HG03045 (cell line): ENCODE measurements around the gene NCDN.

Source experiments
- ATAC-seq: cut with Tn5 transposase; IDR thresholded peaks from one replicate; pipeline ENCODE4 v1.9.1; 2021; ENCODE audit warnings: mild to moderate bottlenecking, moderate library complexity; ENCODE audit not compliant: unreplicated experiment

Gene NCDN

GRCh38 chr1:35554266-35555211, 3.1 kb upstream of the NCDN start:
- no peak for ATAC-seq

GRCh38 chr1:35555212-35555584, 2.4 kb upstream of the NCDN start:
- no peak for ATAC-seq

GRCh38 chr1:35555601-35556477, 1.8 kb upstream of the NCDN start:
- no peak for ATAC-seq

- ATAC-seq = no peak
Measured at GRCh38 chr1:35556484-35557117, 998 bp upstream of the NCDN start.

- ATAC-seq = peak; percentile 79
Measured at GRCh38 chr1:35557118-35557610, 435 bp upstream of the NCDN start, which contains the start of gene KIAA0319L. TSS of gene KIAA0319L (minus strand) at chr1:35557403. CDS start at chr1:35554491, 2,912 bp downstream.

- no peak for ATAC-seq
Measured at GRCh38 chr1:35558374-35559316, 1.0 kb downstream of the NCDN start.

- no peak for ATAC-seq
Measured at GRCh38 chr1:35559317-35559944, 1.8 kb downstream of the NCDN start.

- no peak for ATAC-seq
Measured at GRCh38 chr1:35560256-35561225, 2.9 kb downstream of the NCDN start.

GRCh38 chr1:35561297-35561971, 3.8 kb downstream of the NCDN start:
- ATAC-seq = no peak

- no peak for ATAC-seq
Measured at GRCh38 chr1:35561972-35562680, 4.5 kb downstream of the NCDN start.

- no peak for ATAC-seq
Measured at GRCh38 chr1:35563166-35563565, 5.6 kb downstream of the NCDN start.

- ATAC-seq = no peak
Measured at GRCh38 chr1:35564037-35564883, 6.7 kb downstream of the NCDN start.

GRCh38 chr1:35564884-35565741, 7.5 kb downstream of the NCDN start:
- ATAC-seq = no peak

GRCh38 chr1:35565742-35566133, 8.1 kb downstream of the NCDN start:
- ATAC-seq = no peak

GRCh38 chr1:35567947-35568558, 10.5 kb downstream of the NCDN start:
- no peak for ATAC-seq
